Panc1 (cell line): Measurements from ENCODE around the gene TIMM9.

Experiments
- POLR2AphosphoS5 ChIP-seq: IDR thresholded peaks from 2 replicates; pipeline ENCODE4 v1.6.1; 2012; ENCODE audit warnings: mild to moderate bottlenecking, low read depth, low read length, moderate library complexity
- REST ChIP-seq, 2 experiments: IDR thresholded peaks; 2 replicates each; pipeline ENCODE4 v1.6.1; 2011 to 2012; ENCODE audit warnings: low read depth in 2 of 2, control low read depth in 1 of 2, low read length in 1 of 2, mild to moderate bottlenecking in 1 of 2, moderate library complexity in 1 of 2; ENCODE audit not compliant: insufficient read depth in 1 of 2
- TCF7L2 ChIP-seq: IDR thresholded peaks from 2 replicates; pipeline ENCODE4 v1.6.1; 2011; ENCODE audit warnings: mild to moderate bottlenecking, low read depth, low read length, inconsistent platforms
- TF ChIP-seq, protein P1 (sequence below): fragments of 450-650 bp; IDR thresholded peaks from 2 replicates; pipeline ENCODE4 v1.5.1; 2017; ENCODE audit warnings: mild to moderate bottlenecking

GRCh38 chr14:58467575-58467974 is 40.2 kb upstream of the TIMM9 start:
- TF ChIP-seq, protein P1, sequence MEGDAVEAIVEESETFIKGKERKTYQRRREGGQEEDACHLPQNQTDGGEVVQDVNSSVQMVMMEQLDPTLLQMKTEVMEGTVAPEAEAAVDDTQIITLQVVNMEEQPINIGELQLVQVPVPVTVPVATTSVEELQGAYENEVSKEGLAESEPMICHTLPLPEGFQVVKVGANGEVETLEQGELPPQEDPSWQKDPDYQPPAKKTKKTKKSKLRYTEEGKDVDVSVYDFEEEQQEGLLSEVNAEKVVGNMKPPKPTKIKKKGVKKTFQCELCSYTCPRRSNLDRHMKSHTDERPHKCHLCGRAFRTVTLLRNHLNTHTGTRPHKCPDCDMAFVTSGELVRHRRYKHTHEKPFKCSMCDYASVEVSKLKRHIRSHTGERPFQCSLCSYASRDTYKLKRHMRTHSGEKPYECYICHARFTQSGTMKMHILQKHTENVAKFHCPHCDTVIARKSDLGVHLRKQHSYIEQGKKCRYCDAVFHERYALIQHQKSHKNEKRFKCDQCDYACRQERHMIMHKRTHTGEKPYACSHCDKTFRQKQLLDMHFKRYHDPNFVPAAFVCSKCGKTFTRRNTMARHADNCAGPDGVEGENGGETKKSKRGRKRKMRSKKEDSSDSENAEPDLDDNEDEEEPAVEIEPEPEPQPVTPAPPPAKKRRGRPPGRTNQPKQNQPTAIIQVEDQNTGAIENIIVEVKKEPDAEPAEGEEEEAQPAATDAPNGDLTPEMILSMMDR, result peak; percentile 20; the same call in 1 of the 2 replicates
- TF ChIP-seq POLR2AphosphoS5 (no peak), REST (IDR thresholded peaks at IDR 0.05; ENCODE audit: insufficient read depth in 1 of 2, low read depth in 2 of 2, low read length in 1 of 2) (no peak), TCF7L2 (no peak)
